ENCODE results near the gene ALS2CL. TPM values are rescaled to one million over a fixed set of nuclear protein-coding genes. Genes with fewer than 3 reads are reported as not detected.

Gene ALS2CL
- total and polyA plus RNA-seq, 8 donors: 7.8 to 61.1 (median 14.2) TPM

DNA sequence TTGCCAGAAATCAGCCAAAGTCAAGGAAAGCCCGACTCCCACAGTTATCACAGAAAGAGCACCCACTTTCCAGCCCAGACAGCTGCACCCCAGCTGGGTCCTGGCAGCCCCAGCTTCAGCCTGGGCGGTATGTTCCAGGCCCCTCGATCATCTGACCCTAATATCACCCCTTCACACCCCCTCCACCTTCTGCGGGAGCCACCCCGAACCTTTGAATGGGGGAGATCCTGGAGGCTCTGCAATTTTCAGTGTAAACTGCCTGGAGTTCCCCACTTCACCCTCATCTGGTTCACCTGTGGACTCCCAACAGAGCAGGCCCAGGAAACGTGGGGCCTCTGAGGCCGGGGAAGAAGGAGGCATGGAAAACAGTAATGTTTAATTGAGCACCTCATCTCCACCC is 18.3 kb upstream of the ALS2CL start:
- Histone ChIP-seq H3K4me3 (no peak overlapping the region), H3K9me3 (no peaks in the 10 kb centered on the region), H3K27ac (no peak overlapping the region), H3K27me3 (no peaks in the 10 kb centered on the region), H3K36me3 (no peaks in the 10 kb centered on the region), H3K4me1 (no peaks in the 10 kb centered on the region)
- TF ChIP-seq, protein P1, sequence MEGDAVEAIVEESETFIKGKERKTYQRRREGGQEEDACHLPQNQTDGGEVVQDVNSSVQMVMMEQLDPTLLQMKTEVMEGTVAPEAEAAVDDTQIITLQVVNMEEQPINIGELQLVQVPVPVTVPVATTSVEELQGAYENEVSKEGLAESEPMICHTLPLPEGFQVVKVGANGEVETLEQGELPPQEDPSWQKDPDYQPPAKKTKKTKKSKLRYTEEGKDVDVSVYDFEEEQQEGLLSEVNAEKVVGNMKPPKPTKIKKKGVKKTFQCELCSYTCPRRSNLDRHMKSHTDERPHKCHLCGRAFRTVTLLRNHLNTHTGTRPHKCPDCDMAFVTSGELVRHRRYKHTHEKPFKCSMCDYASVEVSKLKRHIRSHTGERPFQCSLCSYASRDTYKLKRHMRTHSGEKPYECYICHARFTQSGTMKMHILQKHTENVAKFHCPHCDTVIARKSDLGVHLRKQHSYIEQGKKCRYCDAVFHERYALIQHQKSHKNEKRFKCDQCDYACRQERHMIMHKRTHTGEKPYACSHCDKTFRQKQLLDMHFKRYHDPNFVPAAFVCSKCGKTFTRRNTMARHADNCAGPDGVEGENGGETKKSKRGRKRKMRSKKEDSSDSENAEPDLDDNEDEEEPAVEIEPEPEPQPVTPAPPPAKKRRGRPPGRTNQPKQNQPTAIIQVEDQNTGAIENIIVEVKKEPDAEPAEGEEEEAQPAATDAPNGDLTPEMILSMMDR (IDR thresholded peaks at IDR 0.05): no peak
- ATAC-seq (no peak), DNase-seq (peak in 2 of 6 donors; percentile 1 to 25), FAIRE-seq (no peak)
- intact Hi-C loops (cut with DNase I): no loop called here
- 76 to 78% methylated on average over 7 of the region's 7 CpGs for WGBS, 2 donors

DNA sequence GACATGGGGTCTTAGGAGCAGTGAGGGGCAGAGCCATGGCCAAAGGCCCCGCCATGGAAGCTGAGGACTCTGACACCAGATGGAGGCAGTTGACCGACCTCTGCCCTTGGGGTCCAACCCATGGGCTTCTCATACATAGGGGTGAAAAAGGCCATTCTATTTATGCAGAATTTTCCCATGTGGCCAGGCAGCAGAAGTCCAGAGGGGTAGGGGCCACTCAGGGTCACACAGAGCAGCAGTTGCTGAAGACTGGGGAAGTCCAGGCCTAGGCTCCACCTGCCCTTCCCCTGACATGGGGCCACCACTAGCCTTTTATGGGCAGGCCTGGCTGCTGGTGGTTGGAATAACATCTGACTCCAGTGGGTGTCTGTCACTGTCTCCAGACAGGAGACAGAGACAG is 17.8 kb upstream of the ALS2CL start:
- DNase-seq (peak in 1 of 6 donors; percentile 25), ATAC-seq (no peak), FAIRE-seq (no peak)
- H3K36me3 ChIP-seq: no peaks in the 10 kb centered on the region
- TF ChIP-seq, protein P1 (IDR thresholded peaks at IDR 0.05): no peak
- no peaks in the 10 kb centered on the region for H3K27me3 ChIP-seq
- H3K4me3 ChIP-seq: no peak overlapping the region
- H3K4me1 ChIP-seq: no peaks in the 10 kb centered on the region
- WGBS, 2 donors: 90 to 94% methylated on average over 2 of the region's 2 CpGs
- H3K27ac ChIP-seq: no peak overlapping the region
- no peaks in the 10 kb centered on the region for H3K9me3 ChIP-seq
- intact Hi-C loops (cut with DNase I): no loop called here

DNA sequence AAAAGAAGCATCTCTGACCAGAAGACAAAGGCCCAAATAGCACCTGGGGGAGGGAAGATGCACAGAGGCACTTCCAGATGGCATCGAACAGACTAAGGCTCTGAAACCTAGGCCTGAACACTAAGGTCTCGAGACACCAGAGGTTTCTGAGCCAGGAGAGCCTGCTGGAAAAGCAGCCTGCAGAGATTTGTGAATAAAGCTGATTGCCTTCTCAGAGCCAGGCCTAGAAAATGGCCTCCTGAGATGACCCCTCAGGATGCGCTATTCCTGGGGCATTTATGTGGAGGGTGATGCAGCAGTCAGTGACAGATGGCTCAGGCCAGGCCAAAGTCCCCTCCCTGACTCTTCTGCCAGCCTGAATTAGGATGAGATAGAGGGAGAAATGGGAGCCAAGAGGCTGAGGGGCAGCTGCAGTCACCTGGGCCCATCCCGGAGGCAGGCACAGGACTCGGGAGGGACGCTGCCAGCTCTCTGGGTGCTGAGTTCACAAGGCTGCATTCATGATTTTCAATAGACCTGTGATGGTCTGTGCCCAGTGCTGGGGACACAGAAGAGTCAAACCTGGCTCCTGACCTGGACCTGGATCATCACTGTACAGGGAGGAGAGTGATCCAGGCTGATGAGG is 17.3 kb upstream of the ALS2CL start:
- no peaks in the 10 kb centered on the region for H3K4me1 ChIP-seq
- TF ChIP-seq, protein P1 (IDR thresholded peaks at IDR 0.05): no peak
- no peaks in the 10 kb centered on the region for H3K9me3 ChIP-seq
- intact Hi-C loops (cut with DNase I): no loop called here
- 83 to 89% methylated on average over 6 of the region's 6 CpGs for WGBS, 2 donors
- no peak overlapping the region for H3K4me3 ChIP-seq
- no peak overlapping the region for H3K27ac ChIP-seq
- no peaks in the 10 kb centered on the region for H3K36me3 ChIP-seq
- H3K27me3 ChIP-seq: no peaks in the 10 kb centered on the region
- FAIRE-seq (no peak), DNase-seq (peak in 1 of 6 donors; percentile 31), ATAC-seq (no peak)

DNA sequence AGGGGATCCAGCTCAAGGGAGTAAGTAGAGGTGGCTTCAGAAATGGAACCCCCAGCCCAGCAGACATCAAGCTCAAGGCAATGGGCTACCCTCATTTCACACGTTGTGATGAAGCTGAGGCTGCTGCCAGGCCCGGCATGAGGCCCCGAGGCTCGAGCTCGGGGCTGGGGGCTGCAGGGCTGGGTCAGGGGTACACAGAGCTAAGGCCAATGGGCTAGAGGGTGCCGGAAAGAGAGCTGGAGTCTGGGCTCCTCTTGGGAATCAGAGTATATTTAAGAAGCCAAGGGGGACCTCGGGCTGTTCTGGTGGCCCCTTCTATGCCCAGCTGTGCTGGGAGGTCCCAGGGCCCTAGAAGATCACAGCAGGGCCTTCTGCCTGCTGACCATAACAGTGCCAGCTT is 16.8 kb upstream of the ALS2CL start:
- Histone ChIP-seq H3K36me3 (no peaks in the 10 kb centered on the region), H3K4me3 (no peak overlapping the region), H3K27ac (no peak overlapping the region), H3K4me1 (no peaks in the 10 kb centered on the region), H3K9me3 (no peaks in the 10 kb centered on the region), H3K27me3 (no peaks in the 10 kb centered on the region)
- intact Hi-C loops (cut with DNase I): no loop called here
- 75% methylated on average over 7 of the region's 7 CpGs for WGBS, 2 donors
- ATAC-seq: no peak
- DNase-seq: peak in 1 of 6 donors; percentile 40
- TF ChIP-seq, protein P1 (IDR thresholded peaks at IDR 0.05): no peak
- no peak for FAIRE-seq

DNA sequence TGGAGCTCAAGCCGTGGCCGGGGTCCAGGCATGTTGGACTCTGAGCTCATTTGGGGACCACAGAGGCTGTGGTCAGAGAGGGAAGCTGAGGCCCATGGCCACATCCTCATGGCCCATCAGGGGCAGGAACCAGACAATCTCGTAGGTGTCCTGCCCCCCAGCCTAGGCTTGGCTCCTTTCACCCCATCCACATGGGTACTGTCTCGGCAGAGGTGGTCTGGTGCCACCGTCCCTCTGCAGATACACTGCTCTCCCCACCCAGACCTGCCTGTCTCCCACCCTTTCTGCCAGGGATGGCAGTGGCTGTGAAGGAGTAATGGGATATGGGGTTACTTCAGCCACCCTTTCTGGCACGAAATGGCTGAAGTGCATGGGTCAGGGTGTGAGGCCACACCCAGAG is 16.2 kb upstream of the ALS2CL start:
- TF ChIP-seq, protein P1 (IDR thresholded peaks at IDR 0.05): no peak
- Histone ChIP-seq H3K9me3 (no peaks in the 10 kb centered on the region), H3K27ac (no peak overlapping the region), H3K27me3 (no peaks in the 10 kb centered on the region), H3K4me3 (no peak overlapping the region), H3K4me1 (no peaks in the 10 kb centered on the region), H3K36me3 (no peaks in the 10 kb centered on the region)
- intact Hi-C loops (cut with DNase I): loop anchor here (5.0 to 10.0 kb wide), 3 partner anchors 188 to 275 kb away; no protein-coding TSS in a partner anchor
- 73 to 90% methylated on average over 6 of the region's 6 CpGs for WGBS, 2 donors
- no peak for FAIRE-seq
- DNase-seq: peak in 1 of 6 donors; percentile 18
- no peak for ATAC-seq

Data from pancreas (tissue), 10 donors.